GM21529 (cell line): ENCODE measurements around the gene CFHR4.
A peak's percentile ranks its signal among the peaks of the same experiment; 100 is the strongest.
"Not testable (repeated sequence)": the region's sequence is repeated elsewhere in the genome, so short reads cannot be mapped to it uniquely, and the experiment has no call there.

Experiments used
- ATAC-seq: cut with Tn5 transposase; IDR thresholded peaks from one replicate; pipeline ENCODE4 v1.9.1; 2021; ENCODE audit not compliant: unreplicated experiment

The CFHR4 gene

DNA sequence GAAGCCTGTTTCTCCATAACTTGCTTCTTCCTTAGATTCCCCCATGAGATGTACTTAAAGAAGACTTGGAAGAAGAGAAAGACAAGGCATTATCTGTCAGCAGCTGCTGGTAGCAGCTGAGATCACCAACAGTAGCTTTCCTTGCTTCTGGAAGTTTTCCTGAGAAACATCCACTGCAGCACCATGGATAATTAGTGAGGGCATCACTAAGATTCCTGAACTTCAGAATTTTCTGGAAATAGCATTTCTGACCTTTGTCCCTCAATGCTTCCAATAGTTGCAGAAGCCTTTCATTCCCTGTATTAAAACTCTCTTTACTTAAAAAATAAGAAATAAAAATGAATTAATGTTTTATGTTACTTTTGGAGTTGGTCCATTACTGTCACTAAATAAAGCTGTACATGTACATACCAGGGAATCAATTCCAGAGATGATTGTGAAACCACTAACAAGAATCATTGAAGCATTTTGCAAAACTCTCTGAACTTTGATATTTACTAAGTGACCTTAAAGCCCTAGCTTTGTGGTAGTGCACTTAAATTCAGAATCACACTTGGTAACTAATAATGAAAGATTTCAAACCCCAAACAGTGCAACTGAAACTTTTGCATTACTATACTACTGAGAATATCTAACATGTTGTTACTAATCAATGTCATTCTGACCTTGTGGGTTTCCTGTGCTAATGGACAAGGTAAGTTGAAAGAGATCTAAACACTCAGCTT is at the start of gene CFHR4:
CFHR4 (plus strand) TSS at position 538 of the 725 bp plus-strand sequence; CDS start at position 637, 99 bp downstream.
- peak; percentile 93 for ATAC-seq

DNA sequence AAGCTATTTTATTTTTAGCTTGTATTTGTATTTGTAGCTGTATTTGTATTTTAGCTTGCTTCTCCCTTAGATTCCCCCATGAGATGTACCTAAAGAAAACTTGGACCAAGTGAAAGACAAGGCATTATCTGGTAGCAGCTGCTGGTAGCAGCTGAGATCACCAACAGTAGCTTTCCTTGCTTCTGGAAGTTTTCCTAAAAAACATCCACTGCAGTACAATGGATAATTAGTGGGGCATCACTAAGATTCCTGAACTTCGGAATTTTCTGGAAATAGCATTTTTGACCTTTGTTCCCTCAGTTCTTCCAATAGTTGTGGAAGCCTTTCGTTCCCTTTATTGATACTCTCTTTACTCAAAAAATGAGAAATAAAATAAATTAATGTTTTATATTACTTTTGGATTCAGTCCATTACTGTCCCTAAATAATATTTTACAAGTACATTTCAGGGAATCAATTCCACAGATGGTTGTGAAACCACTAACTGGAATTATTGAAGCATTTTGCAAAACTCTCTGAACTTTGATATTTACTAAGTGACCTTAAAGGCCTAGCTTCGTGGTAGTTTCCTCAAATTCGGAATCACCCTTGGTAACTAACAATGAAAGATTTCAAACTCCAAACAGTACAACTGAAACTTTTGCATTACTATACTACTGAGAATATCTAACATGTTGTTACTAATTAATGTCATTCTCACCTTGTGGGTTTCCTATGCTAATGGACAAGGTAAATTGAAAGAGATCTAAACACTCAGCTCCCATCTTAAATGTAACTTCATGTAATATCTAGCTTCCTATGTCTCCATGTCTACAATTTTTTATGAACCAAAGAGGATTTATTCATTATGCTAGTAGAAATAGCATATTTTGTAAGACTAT is 38.0 kb upstream of the CFHR4 start:
- ATAC-seq: not testable (repeated sequence)

DNA sequence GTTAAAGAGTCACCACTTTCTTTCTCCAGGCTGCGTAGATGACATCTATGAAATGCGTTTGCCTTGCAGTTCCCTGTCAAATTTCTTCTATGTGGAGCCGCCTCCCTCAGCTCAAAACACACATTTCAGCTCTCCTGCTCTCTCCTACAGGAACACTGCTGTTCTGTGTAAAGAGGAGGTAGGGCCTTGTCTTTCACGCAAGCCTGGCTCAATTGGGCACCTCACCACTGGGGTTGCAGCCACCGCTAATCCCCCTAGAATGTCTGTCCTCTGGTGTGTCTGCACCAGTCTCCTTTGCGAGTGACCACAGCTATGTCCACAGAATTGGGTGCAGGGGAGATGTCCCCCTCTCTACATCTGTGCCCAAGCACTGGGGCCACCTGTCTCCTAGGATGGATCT is 31.8 kb upstream of the CFHR4 start:
- no peak for ATAC-seq

DNA sequence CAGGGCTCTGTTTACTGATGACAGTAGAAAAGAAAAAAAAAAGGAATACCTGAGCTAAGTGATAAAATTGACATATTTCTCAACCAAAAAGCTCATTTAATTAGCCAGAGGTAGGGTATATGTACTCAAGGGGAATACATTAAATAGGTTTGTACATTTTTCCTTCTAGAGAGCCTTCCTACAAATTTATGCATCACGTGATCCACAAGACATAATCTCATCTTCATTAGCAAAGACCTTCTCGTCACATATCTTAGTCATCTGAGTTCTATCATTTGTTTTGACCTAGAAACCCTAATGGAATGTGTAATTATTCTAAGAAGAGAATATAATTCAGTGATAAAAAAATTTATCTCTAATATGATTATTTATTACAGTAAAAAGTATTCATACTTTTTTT is 30.7 kb upstream of the CFHR4 start:
- ATAC-seq: no peak

DNA sequence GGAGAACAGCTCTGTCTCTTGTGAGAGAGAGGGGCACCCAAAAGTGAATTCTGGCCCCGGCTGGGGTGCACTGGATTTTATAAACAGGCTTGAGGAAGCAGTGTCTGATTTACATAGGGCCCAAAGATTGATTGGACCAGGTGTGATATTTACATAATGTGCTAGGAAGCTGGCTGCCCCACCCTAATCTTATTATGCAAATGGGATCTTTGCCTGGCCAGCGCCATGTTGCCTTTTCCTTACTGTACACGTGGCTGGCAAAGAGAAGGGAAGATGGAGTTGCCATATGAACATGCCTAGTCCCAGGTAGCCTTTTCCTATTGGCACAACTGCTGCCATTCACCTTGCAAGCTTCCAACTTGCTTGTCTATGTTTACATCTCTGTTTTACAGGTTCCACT is 29.0 kb upstream of the CFHR4 start:
- ATAC-seq: no peak

DNA sequence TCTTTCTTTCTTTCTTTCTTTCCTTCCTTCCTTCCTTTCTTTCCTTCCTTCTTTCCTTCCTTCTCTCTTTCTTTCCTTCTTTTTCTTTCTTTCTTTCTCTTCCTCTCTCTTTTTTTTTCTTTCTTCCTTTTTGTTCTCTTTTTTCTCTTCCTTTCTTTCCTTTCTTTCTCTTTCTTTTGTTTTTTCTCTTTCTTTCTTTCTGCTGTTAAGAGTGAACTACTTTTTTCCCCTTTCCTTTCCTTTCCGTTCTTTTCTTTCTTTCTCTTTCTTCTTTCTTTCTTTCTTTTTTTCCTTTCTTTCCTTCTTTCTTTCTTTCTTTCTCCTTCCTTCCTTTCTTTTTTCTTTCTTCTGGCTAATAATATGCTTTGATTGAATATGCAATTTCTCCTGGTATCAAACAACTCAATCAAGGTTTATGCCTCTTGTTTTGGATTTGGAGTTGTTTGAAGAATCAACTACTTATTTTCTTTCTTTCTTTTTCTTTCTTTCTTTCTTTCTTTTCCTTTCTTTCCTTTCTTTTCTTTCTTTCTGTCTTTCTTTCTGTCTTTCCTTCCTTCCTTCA is 27.4 kb upstream of the CFHR4 start:
- no peak for ATAC-seq

DNA sequence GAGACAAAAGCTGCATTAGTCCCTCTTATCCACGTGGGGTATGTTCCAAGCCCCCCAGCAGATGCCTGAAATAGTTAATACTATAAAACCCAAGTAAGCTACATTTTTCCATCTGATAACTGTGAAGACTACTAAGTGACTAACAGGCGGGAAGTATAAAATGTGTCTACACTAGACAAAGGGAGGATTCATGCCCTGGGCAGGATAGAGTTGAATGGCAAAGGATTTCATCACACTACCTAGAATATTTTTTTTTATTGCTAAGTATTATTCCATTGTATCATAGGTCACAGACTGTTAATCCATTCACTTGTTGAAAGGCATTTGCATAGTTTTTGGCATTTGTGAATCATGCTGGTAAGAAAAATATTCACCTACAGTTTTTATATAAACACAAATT is 26.4 kb upstream of the CFHR4 start:
- no peak for ATAC-seq

DNA sequence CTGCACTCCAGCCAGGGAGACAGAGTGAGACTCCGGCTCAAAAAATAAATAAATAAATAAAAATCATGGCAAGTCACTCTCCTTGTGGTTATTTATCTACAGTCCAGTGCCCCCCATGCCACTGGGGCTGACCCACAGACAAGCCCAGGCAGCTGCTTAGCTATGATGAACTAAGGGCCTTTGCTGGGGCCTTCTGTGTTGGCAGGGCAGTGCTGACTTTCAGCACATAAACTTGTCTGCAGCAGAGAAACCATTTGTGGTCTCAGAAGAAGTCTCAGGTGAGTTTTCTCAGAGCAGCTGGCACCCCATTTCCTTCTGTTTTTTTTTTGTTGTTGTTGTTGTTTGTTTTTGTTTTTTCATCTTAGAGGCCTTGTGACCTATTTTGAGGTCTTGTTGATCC is 20.9 kb upstream of the CFHR4 start:
- ATAC-seq: no peak

DNA sequence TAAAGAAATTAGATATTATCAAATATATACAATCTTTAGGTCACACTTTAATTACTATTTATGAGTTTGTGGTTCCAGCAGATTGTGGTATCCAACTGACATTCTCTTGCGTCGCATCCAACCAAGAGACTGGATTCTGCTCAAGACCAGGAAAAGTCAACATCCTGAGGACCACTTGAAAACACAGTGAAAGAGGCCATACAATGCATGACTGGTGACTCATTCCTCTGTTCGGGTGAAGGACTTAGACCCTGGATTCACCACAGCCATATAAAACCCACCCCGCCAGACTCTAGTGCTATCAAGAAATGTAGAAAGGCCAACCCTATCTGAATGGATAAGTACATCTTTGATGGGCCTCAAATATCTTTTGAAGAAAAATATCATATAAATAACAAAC is 14.5 kb upstream of the CFHR4 start:
- no peak for ATAC-seq

DNA sequence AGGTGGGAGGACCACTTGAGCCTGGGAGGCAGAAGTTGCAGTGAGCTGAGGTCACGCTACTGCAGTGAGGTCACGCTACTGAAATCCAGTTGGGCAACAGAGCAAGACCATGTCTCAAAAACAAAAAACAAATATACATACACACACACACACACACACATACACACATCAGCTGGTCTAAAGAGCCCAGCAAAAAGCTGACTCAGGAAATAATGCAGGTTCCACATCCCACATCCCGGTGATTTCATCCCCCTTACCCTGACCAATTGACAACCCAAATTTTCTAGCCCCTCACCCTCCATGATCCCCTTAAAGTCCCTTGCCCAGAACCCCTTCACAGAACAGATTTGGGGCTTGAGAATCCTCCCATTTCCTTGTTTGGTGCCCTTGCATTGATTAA is 11.9 kb upstream of the CFHR4 start:
- ATAC-seq: no peak

DNA sequence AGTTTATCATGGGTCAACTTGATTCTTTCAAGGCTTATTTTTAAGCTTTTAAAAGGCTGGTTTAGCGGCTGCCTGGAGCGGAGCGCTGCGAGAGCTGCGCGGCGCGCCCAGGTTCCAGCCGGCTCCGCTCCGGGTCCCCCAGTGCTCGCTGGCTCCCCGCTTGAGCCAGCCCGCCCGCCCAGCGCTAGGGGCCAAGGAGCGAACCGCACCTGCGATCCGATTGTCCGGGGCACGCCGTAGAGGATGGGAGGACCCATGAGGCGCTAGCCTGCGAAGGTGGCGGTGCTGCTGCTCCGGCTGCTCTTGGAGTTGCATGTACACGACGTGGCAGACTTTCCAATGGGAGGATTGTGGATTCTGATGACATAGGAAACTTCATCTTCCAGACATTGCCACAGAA is 9.9 kb upstream of the CFHR4 start:
- ATAC-seq: no peak

DNA sequence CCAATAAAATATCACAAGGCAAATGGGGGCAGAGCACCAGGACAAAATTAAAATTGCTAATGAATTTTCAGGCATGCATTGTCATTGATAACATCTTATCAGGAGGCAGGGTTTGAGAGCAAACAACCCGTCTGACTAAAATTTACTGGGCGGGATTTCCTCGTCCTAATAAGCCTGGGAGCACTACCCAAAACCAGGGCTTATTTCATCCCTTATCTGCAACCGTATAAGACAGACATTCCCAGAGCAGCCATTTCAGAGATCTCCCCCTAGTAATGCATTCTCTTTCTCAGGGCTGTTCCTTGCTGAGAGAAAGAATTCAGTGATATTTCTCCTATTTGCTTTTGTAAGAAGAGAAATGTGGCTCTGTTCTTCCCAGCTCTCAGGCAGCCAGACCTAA is 1.3 kb upstream of the CFHR4 start:
- ATAC-seq: not testable (repeated sequence)

DNA sequence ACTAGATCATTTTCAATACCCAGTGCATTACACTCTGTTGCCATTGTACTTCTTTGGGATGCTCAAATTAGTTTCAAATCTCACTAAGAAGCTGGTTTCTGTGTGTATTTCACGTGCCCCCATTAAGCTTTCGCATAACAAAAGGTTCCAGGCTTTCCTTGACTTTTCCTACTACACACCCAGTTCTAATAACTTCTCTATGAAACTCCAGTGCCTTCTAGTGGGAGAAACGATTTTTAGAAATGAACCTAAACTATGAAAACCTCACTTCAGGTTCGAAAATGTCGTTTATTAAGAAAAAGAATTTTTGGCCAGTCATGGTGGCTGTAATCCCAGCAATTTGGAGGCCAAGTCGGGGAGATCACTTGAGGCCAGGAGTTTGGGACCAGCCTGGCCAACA is 2.8 kb downstream of the CFHR4 start:
- no peak for ATAC-seq

DNA sequence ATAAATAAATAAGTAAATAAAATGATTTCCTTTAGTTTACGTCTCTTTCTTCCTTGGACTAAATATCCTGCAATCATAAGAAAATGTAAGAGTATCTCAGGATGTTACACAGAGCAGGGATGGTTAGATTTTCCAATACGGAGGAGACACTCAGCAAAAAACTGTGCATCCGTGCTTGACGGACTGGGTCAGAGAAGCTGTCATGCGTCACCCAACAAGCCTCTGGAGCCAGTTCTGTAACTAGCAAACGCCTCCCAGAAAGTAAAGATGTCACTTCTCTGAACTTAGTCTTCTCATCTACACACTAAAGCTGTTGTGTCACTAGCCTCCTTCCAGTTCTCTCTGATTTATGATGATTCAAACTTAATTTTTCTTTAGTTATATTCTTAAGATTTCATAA is 3.4 kb downstream of the CFHR4 start:
- ATAC-seq: no peak

DNA sequence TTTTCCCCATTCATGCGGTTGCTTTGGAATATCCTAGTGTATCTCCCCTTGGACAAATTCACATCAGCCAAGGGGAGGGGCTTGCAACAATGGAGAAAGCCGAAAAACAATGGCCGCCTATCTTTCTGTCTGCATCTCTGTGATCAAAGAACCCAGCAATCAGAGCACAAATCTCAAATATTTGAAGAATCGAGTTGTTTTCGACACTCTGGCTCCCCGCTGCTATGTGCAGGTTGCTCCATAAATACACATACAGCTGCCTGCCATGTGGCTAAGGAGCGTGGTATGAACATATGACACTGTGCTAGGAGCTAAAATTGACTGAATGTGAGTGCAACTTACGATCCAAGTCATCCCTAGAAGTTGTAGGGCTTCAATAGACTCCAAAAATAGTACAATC is 8.5 kb downstream of the CFHR4 start:
- no peak for ATAC-seq

DNA sequence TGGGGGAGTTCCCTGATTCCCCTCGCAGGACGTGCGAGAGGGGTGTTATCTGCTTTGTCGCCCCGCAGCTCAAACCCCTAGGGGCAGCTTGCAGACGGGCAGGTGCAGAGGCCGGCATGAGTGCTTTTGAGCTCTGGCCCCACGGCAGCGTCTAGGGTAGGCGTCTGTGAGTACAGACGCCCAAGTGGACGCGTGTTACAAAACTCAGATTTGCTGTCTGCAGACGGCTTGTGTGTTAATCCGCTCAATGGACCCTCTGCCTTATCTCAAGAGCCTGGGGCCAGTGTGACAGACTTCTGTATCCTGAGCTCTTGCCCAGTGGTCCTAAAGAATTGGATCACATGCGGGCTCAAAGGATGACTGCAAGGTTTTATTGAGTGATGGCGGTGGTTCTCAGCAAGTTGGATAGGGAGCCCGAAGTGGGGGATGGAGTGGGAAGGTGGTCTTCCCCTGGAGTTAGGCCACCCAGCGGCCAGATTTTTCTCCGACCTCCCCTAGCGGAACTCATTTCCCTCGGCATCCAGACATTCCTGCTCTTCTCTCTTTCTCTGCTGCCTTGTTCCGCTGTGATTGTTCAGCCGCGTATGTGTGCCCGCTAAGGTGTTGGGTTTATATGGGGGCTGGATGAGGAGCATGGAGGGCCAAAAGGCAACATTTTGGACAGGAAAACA is 9.4 kb downstream of the CFHR4 start:
- ATAC-seq: no peak

DNA sequence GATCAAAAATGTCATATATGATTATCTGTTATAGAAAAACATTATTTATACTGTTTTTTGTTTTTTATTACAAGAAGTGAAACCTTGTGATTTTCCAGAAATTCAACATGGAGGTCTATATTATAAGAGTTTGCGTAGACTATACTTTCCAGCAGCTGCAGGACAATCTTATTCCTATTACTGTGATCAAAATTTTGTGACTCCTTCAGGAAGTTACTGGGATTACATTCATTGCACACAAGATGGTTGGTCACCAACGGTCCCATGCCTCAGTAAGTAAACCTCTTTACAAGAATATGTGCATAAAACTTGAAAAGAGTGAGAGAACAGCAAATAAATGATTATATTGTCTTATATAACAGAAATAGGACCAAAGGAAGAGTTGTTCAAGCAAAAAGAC is 14.5 kb downstream of the CFHR4 start:
- ATAC-seq: no peak

DNA sequence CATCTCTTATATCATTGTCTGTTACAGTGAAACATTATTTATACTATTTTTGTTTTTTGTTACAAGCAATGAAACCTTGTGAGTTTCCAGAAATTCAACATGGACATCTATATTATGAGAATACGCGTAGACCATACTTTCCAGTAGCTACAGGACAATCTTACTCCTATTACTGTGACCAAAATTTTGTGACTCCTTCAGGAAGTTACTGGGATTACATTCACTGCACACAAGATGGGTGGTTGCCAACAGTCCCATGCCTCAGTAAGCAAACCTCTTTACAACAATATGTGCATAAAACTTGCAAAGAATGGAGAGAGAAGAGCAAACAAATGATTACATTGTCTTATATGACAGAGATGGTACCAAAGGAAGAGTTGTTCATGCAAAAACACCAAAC is 22.4 kb downstream of the CFHR4 start:
- no peak for ATAC-seq

DNA sequence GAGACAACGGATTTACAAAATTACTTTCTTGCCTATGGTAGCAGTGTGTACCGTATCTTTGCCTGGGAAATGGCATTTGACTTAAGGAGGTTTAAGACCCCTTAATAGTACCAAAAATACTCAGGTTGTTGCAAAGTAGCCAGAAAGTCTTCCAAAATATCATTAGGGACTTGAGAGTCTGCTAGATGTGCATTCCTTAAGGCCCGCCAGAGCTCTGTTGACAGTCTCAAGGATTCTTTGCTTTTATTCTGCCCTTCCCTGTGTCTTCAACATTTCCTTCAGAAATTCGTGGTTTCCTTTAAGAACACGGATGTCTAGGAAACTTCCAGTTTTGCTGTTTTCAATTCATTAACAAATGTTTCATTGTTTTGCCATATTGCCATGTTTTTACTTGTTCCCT is 24.4 kb downstream of the CFHR4 start:
- not testable (repeated sequence) for ATAC-seq

DNA sequence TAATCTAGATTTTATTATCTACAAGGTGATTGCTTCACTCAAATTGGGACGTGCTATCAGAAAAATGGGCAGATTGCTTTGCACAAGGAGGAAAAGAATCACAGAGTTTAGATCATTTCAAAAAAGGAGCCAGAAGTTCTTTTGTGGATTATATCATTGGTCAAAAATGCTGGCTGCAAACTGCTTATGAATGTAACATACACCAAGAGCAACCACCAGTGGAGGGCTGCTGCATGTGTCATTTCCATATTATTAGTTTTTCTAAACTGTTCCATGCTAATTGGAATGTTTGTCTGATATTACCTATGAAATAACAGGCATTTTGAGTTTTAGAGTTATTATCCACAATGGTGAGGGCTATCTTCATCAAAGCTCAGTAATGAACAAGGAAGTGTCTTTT is 39.0 kb downstream of the CFHR4 start:
- ATAC-seq: not testable (repeated sequence)

DNA sequence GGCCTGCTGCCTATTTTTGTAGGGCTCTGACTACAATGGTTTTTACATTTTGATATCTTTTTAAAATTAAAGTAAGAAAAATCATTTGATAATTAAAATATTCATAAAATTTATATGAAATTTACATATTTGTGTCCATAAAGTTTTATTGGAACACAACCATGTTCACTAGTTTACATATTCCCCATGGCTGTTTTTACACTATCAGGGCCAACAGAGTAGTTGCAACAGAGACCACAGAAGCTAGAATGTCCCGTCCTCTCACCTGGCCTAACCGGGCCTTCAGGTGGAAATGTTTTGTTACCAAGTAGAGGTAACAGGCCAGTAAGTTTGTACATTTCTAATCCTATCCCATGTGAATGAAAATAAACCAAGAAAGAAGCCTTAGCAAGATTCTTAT is 45.0 kb downstream of the CFHR4 start:
- not testable (repeated sequence) for ATAC-seq
